IPS-15b (cell line): ENCODE measurements around the gene ITPRIP.
A peak's percentile ranks its signal among the peaks of the same experiment; 100 is the strongest.

Experiments
- H3K27me3 ChIP-seq: one replicate; pipeline ENCODE4 v1.6.1; 2013; ENCODE audit warnings: low read length; ENCODE audit not compliant: control insufficient read depth, insufficient read depth
- H3K36me3 ChIP-seq: one replicate; pipeline ENCODE4 v1.6.1; 2013; ENCODE audit warnings: low read length; ENCODE audit not compliant: control insufficient read depth, insufficient read depth
- H3K4me1 ChIP-seq: one replicate; pipeline ENCODE4 v1.6.1; 2013; ENCODE audit warnings: mild to moderate bottlenecking, low read length; ENCODE audit not compliant: control insufficient read depth, insufficient read depth
- H3K4me3 ChIP-seq: one replicate; pipeline ENCODE4 v1.5.1; 2013; ENCODE audit warnings: low read depth, low read length
- H3K9ac ChIP-seq: one replicate; pipeline ENCODE4 v1.6.1; 2013; ENCODE audit warnings: low read depth, mild to moderate bottlenecking, low read length
- H3K9me3 ChIP-seq: one replicate; pipeline ENCODE4 v1.6.1; 2013; ENCODE audit warnings: mild to moderate bottlenecking, low read length; ENCODE audit not compliant: control insufficient read depth, insufficient read depth

The ITPRIP gene

DNA sequence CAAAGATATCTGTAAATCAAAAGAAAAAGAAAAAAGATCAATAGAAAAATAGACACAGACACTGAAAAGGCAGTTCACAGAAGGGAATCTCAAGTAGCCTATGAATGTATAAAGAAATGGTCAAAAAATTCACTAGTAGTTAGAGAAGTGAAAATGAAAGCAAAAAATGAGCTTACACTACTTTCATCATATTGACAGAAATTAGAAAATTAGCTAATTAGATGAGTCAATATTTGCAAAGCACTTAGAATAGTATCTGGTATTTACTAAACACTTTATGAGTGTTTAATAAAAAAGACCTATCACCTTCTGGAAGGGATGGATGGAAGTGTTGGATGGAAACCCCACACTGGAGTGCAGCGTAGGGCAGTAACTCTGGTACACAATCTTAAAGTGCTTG lies 13.7 kb upstream of the ITPRIP start:
- H3K4me3 ChIP-seq, result no peak overlapping the region
- peaks cover 45% of the 10 kb centered on the region for H3K27me3 ChIP-seq
- H3K4me1 ChIP-seq, result peaks cover 10% of the 10 kb centered on the region
- H3K9me3 ChIP-seq, result no peaks in the 10 kb centered on the region
- no peak overlapping the region for H3K9ac ChIP-seq
- no peaks in the 10 kb centered on the region for H3K36me3 ChIP-seq

DNA sequence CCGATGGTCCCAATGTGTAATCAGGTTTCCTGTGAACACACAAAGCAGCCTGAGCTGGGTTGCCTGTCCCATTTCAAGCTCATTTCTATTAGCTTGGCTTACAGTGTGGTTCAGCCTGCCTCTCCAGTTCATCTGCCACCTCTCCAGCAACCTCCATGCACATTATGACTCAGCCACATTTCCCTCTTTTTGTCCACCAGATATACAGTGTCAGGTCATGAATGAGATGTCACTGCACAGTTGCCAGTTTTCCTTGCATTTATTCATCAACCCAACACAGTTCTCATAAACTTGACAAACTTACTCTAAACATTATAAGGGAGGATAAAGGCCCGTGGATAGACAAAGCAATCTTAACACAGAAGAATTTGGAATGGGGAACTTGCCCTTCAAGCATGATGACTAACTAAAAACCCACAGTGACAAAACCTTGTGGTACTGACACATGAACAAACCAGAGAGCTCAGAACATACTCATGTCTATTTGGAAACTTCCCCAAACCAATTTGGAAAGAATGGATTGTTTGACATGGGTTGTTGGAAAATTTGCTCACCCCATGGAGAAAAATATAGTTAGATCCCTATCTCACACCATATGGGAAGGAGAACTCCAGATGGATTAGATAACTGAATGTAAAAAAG lies 12.9 kb upstream of the ITPRIP start:
- no peaks in the 10 kb centered on the region for H3K36me3 ChIP-seq
- H3K9ac ChIP-seq, result no peak overlapping the region
- H3K4me1 ChIP-seq, result peaks cover 10% of the 10 kb centered on the region
- H3K9me3 ChIP-seq, result no peaks in the 10 kb centered on the region
- peaks cover 45% of the 10 kb centered on the region for H3K27me3 ChIP-seq
- no peak overlapping the region for H3K4me3 ChIP-seq

DNA sequence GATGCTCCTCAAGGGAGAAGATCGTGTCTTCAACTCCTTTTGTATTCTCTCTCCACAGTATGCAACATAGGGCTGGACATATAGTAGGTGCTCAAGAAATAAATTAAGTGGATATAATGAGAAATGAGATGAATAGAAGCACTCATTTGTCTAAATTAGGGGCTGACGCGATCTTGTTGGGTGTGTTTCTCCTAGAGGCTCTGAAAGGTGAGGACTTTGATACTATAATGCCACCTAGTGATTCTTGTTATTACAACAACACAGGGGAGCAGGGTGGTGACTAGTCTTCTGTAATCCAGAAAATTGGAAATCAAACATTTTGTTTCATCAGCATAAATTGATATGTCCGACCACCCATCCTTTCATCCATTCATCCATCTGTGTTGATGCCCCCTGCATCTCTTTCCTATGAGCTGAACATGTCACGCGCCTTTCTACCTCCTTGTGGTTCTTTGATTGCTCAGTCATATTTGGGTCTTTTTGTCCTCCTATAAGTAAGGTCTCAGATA lies 11.9 kb upstream of the ITPRIP start:
- Histone ChIP-seq H3K9me3 (no peaks in the 10 kb centered on the region), H3K27me3 (peaks cover 36% of the 10 kb centered on the region), H3K4me3 (peak overlapping the region; percentile 3), H3K9ac (no peak overlapping the region), H3K36me3 (no peaks in the 10 kb centered on the region), H3K4me1 (peaks cover 10% of the 10 kb centered on the region)

DNA sequence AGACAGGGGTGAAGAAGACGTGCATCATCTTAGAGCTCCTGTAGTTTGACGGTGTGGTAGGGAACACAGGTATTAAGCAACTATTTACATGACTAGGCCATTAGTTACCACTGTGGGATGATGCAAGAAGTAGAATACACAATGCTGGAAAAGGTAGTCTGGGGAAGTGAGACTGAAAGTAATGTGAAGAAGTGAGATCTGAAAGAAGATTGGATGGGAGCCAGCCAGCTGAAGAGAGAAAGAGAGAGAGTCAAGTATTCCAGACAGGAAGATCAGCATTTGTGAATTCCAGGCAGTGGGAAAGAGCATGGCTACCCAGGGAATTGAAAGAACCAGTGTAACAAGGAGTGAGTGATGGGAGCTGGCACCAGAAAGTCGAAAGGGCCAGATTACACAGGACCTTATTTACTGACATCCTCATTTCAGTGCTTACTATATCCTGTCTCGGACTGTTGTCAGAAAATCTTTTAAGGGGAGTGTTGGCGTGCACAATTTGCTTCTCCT lies 11.4 kb upstream of the ITPRIP start:
- Histone ChIP-seq H3K9me3 (no peaks in the 10 kb centered on the region), H3K27me3 (peaks cover 31% of the 10 kb centered on the region), H3K9ac (no peak overlapping the region), H3K36me3 (no peaks in the 10 kb centered on the region), H3K4me3 (peak overlapping the region; percentile 3), H3K4me1 (peaks cover 10% of the 10 kb centered on the region)

DNA sequence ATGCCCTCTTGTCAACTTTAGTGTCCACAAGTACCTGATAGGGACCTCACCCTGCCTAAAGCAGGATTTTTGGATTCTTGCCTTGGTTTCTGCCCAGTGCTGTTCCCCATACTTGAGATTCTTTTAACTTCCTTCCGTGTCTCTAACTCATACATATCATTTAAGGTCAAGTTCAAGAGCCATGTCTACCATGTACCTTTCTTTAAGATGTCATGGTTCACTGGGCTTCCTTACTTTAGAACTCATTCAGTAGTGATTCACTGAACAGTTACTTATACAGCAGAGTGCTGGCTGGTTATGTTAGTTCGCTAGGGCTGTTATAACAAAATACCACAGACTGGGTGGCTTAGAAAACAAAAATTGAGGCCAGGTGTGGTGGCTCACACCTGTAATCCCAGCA lies 10.3 kb upstream of the ITPRIP start:
- H3K36me3 ChIP-seq, result no peaks in the 10 kb centered on the region
- peaks cover 10% of the 10 kb centered on the region for H3K4me1 ChIP-seq
- peaks cover 20% of the 10 kb centered on the region for H3K27me3 ChIP-seq
- no peak overlapping the region for H3K9ac ChIP-seq
- no peak overlapping the region for H3K4me3 ChIP-seq
- no peaks in the 10 kb centered on the region for H3K9me3 ChIP-seq

DNA sequence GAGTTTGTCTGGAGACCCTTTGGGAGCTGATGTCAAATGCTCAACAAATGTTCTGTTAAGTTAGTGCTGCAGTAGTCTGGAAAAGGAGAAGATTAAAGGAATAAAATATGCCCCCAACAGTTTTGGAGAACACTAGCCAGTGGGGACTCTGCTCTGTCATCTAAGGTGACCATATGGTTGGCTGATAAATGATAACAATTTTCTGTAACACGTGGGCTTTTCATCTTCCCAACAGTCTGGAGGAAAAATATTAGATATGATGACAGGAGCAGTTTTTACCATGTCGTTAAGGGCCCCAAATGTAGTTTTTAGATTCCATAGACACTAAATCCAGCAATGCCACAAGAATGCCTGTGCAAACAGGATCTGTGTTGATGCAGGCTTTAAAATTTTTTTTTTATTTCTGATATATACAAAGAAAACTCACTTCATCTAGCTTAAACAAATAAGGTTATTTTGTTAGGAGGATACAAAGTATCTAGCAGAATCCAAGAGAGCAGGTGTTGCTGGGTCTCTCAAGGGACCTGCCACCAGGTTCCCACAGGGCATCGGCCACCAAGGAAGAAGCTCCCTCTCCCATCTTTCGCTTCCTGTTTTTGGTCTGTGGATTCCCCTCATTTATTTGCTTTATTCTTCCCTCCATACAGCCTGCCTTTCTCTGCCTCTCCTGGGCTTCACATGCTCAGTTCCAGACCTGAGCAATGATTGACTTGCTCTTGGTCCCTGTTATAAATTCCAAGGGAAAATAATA lies 9.2 kb upstream of the ITPRIP start:
- H3K4me1 ChIP-seq, result peaks cover 10% of the 10 kb centered on the region
- H3K9me3 ChIP-seq, result no peaks in the 10 kb centered on the region
- no peak overlapping the region for H3K9ac ChIP-seq
- H3K27me3 ChIP-seq, result peaks cover 11% of the 10 kb centered on the region
- H3K4me3 ChIP-seq, result no peak overlapping the region
- no peaks in the 10 kb centered on the region for H3K36me3 ChIP-seq

DNA sequence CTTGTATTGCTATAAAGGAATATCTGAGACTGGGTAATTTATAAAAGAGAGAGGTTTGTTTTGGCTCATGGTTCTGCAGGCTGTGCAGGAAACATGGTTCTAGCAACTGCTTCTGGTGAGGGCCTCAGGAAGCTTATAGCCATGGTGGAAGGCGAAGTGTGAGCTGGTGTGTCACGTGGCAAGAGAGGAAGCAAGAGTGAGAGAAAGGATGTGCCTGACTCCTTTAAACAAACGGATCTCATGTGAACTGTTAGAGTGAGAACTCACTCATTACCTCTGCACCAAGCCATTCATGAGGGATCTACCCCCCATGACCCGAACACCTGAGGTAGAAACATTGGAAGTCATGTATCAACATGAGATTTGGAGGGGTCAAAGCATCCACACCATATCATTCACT lies 7.7 kb upstream of the ITPRIP start:
- H3K36me3 ChIP-seq, result no peaks in the 10 kb centered on the region
- H3K4me1 ChIP-seq, result peaks cover 10% of the 10 kb centered on the region
- H3K4me3 ChIP-seq, result no peak overlapping the region
- H3K9me3 ChIP-seq, result no peaks in the 10 kb centered on the region
- H3K9ac ChIP-seq, result no peak overlapping the region
- H3K27me3 ChIP-seq, result peaks cover 2% of the 10 kb centered on the region

DNA sequence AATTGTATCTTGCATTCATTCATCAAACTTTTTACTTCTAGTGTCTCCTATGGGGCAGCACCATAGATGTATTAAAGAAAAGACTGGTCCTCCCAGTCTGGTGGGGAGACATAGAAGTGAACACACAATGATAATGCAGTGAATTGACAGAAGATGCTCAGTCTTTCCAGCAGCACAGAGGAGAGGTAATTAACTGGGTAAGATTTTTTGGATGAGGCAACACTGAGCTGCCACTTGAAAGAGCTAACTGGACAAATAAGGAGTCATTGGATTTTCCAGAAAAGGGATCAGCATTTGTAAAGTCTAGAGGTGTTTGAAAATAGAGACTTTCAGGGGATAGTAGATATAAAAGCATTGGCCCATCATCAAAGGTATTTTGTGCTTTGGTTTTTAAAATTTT lies 7.2 kb upstream of the ITPRIP start:
- no peak overlapping the region for H3K9ac ChIP-seq
- peaks cover 2% of the 10 kb centered on the region for H3K27me3 ChIP-seq
- H3K36me3 ChIP-seq, result no peaks in the 10 kb centered on the region
- no peaks in the 10 kb centered on the region for H3K9me3 ChIP-seq
- H3K4me3 ChIP-seq, result no peak overlapping the region
- peaks cover 10% of the 10 kb centered on the region for H3K4me1 ChIP-seq

DNA sequence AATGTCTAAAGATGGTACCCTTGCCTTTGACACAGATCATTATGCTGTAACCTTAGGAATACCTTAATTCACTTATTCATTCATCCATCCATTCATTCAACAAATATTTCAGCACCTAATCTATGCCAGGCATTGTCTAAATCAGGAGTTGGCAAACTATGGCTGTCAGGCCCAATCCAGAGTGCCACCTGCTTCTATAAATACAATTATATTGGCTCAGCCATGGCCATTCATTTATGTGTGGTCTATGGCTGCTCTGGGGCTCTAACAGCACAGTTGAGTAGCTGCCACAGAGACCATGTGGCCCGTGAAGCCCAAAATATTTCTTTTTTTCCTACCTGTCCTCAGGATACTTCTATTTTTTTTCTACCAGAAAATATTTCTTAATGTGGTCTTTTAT lies 6.0 kb upstream of the ITPRIP start:
- no peaks in the 10 kb centered on the region for H3K9me3 ChIP-seq
- H3K4me1 ChIP-seq, result peaks cover 7% of the 10 kb centered on the region
- no peaks in the 10 kb centered on the region for H3K36me3 ChIP-seq
- H3K4me3 ChIP-seq, result no peak overlapping the region
- H3K27me3 ChIP-seq, result peaks cover 13% of the 10 kb centered on the region
- no peak overlapping the region for H3K9ac ChIP-seq

DNA sequence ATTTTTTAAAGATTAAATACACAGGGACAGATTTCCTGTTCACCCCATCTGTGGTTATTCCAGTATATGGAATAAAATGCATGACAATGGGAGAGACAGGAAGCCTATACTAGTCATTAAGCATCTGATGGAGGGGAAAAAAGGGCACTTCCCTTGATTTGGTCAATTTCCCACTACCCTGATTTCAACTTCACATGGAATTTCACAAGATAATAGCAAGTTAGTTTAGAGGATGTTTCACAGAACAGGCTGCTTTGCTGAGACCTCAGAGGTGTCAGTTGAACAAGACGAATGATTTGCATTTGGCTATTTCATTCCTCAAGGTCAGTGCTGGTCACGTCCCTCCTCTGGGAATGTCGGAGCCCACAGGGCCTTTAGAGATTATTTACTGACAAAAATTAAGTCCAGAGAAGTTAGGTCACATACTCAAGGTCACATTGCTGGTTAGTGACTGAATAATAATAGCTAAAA lies 4.7 kb upstream of the ITPRIP start:
- no peaks in the 10 kb centered on the region for H3K9me3 ChIP-seq
- H3K27me3 ChIP-seq, result peaks cover 15% of the 10 kb centered on the region
- no peak overlapping the region for H3K4me3 ChIP-seq
- no peak overlapping the region for H3K9ac ChIP-seq
- peaks cover 7% of the 10 kb centered on the region for H3K4me1 ChIP-seq
- no peaks in the 10 kb centered on the region for H3K36me3 ChIP-seq

DNA sequence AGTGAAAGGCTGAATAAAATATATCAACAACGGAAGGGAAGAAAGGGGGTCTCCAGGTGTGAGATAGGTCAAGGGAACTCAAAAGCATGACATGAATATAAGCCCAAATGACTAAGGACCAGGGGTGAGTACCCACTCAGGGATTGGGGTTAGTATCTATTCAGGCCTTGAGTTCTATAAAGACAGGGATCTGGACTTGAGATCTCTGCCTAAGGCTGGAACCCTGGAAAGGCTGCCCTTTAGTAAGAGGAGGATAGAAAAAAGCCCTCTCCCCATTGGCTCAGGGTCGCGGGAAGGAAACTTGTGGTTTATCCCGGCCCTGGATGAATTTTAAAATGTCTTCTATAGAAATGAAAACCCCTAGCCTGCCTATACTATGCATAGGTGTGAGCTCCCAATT lies 2.4 kb upstream of the ITPRIP start:
- no peak overlapping the region for H3K9ac ChIP-seq
- no peaks in the 10 kb centered on the region for H3K36me3 ChIP-seq
- H3K4me1 ChIP-seq, result peaks cover 7% of the 10 kb centered on the region
- no peaks in the 10 kb centered on the region for H3K9me3 ChIP-seq
- H3K4me3 ChIP-seq, result no peak overlapping the region
- H3K27me3 ChIP-seq, result peaks cover 13% of the 10 kb centered on the region

DNA sequence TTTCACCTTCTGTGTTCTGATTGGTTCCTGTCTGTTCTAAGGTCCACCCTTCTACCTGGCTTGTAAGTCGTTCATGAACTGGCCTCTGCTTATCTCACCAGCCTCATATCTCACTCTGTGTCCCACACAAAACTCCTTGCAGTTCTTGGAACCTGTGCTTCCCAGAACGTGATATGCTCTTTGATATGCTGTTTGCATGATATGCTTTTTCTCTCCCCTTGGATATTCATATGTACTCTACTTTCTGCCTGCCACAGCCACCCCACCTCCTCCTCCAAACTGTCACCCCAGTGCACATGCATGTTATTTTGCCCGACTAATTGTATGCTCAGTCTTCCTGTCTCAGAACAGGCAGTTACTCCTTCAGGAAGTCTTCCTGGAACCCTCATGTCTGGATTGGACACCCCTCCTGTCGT lies 1.9 kb upstream of the ITPRIP start:
- H3K4me3 ChIP-seq, result no peak overlapping the region
- no peaks in the 10 kb centered on the region for H3K9me3 ChIP-seq
- peaks cover 13% of the 10 kb centered on the region for H3K27me3 ChIP-seq
- no peaks in the 10 kb centered on the region for H3K36me3 ChIP-seq
- no peak overlapping the region for H3K9ac ChIP-seq
- H3K4me1 ChIP-seq, result peaks cover 7% of the 10 kb centered on the region
